HepG2 (cell line): ENCODE results near the gene ECE2. TPM values are rescaled to one million over a fixed set of nuclear protein-coding genes. Genes with fewer than 3 reads are reported as not detected.

ENCODE experiments used
- ARNT2 ChIP-seq: sonication (generic); formaldehyde crosslinking; IDR thresholded peaks from 2 replicates; pipeline ENCODE4 v1.8.0; 2022; ENCODE audit warnings: mild to moderate bottlenecking, low read depth, missing genetic modification reagents, moderate library complexity
- CREB1 ChIP-seq, 2 experiments: fragments of 450-650 bp in 1 of 2; IDR thresholded peaks; 2 replicates each; pipeline ENCODE4 v1.6.1; 2016 to 2017; ENCODE audit warnings: control low read depth in 1 of 2, mild to moderate bottlenecking in 1 of 2, missing compliant biosample characterization in 1 of 2, missing genetic modification characterization in 1 of 2
- DRAP1 ChIP-seq: IDR thresholded peaks from 2 replicates; pipeline ENCODE4 v1.6.1; 2016; ENCODE audit warnings: missing genetic modification reagents, missing compliant biosample characterization
- HIVEP1 ChIP-seq: sonication (generic); formaldehyde crosslinking; IDR thresholded peaks from 2 replicates; pipeline ENCODE4 v1.4.0; 2020; ENCODE audit warnings: mild to moderate bottlenecking, missing genetic modification reagents
- KDM4B ChIP-seq: sonication (generic); formaldehyde crosslinking; IDR thresholded peaks from 2 replicates; pipeline ENCODE4 v1.4.0; 2020; ENCODE audit warnings: missing genetic modification reagents
- MAFG ChIP-seq: sonication (generic); formaldehyde crosslinking; IDR thresholded peaks from 2 replicates; pipeline ENCODE4 v1.5.1; 2020; ENCODE audit warnings: mild to moderate bottlenecking, missing genetic modification reagents
- MIER3 ChIP-seq: IDR thresholded peaks from 2 replicates; pipeline ENCODE4 v1.6.1; 2016; ENCODE audit warnings: missing compliant biosample characterization, borderline replicate concordance
- POLR2AphosphoS5 ChIP-seq: IDR thresholded peaks from 2 replicates; pipeline ENCODE4 v1.6.1; 2012; ENCODE audit warnings: low read depth, low read length
- PRMT3 ChIP-seq: sonication (generic); formaldehyde crosslinking; IDR thresholded peaks from 2 replicates; pipeline ENCODE4 v1.8.1; 2022; ENCODE audit warnings: low read depth, mild to moderate bottlenecking, moderate library complexity, missing genetic modification reagents, borderline replicate concordance
- RBM39 ChIP-seq: fragments of 200-400 bp; formaldehyde crosslinking; IDR thresholded peaks from one replicate; pipeline ENCODE4 v1.6.1; 2018; ENCODE audit warnings: antibody characterized with exemption, mild to moderate bottlenecking, low read depth, low read length; ENCODE audit not compliant: poor library complexity, severe bottlenecking
- SPEN ChIP-seq: sonication (generic); formaldehyde crosslinking; IDR thresholded peaks from 2 replicates; pipeline ENCODE4 v1.5.1; 2020; ENCODE audit warnings: low read depth, mild to moderate bottlenecking, missing genetic modification reagents
- SRSF9 ChIP-seq: fragments of 200-400 bp; formaldehyde crosslinking; IDR thresholded peaks from 2 replicates; pipeline ENCODE4 v1.6.1; 2018; ENCODE audit warnings: borderline replicate concordance, mild to moderate bottlenecking, low read depth, low read length; ENCODE audit not compliant: insufficient read depth, poor library complexity, severe bottlenecking
- SYNCRIP ChIP-seq: fragments of 200-400 bp; formaldehyde crosslinking; IDR thresholded peaks from 2 replicates; pipeline ENCODE4 v1.6.1; 2018; ENCODE audit warnings: mild to moderate bottlenecking, low read depth, low read length; ENCODE audit not compliant: insufficient read depth
- TAF1 ChIP-seq: sonication (generic); formaldehyde crosslinking; IDR thresholded peaks from 2 replicates; pipeline ENCODE4 v1.4.0; 2020; ENCODE audit warnings: missing genetic modification reagents
- TCF7 ChIP-seq: sonication (generic); IDR thresholded peaks from 2 replicates; pipeline ENCODE4 v1.6.1; 2016; ENCODE audit warnings: antibody characterized with exemption, low read depth
- ZBTB10 ChIP-seq: sonication (generic); formaldehyde crosslinking; IDR thresholded peaks from 2 replicates; pipeline ENCODE4 v1.4.0; 2020; ENCODE audit warnings: missing genetic modification reagents, borderline replicate concordance
- ZNF33A ChIP-seq: sonication (generic); formaldehyde crosslinking; IDR thresholded peaks from 2 replicates; pipeline ENCODE4 v1.5.1; 2020; ENCODE audit warnings: missing genetic modification reagents, mild to moderate bottlenecking, moderate library complexity, borderline replicate concordance
- ZNF567 ChIP-seq: sonication (generic); formaldehyde crosslinking; IDR thresholded peaks from 2 replicates; pipeline ENCODE4 v1.8.1; 2023; ENCODE audit warnings: mild to moderate bottlenecking, missing genetic modification reagents, borderline replicate concordance
- ZNF597 ChIP-seq: sonication (generic); formaldehyde crosslinking; IDR thresholded peaks from 2 replicates; pipeline ENCODE4 v1.5.0; 2020; ENCODE audit warnings: missing genetic modification reagents
- ZNF629 ChIP-seq: sonication (generic); formaldehyde crosslinking; conservative IDR thresholded peaks from 2 replicates; pipeline ENCODE4 v1.5.0; 2020; ENCODE audit warnings: missing genetic modification reagents
- ZZZ3 ChIP-seq: sonication (generic); formaldehyde crosslinking; IDR thresholded peaks from 2 replicates; pipeline ENCODE4 v1.4.0; 2020; ENCODE audit warnings: missing genetic modification reagents, mild to moderate bottlenecking, borderline replicate concordance
- polyA plus RNA-seq, 8 experiments: library from polyadenylated mRNA; depleted of rRNA in 3 of 8; stranded (reverse) in 7 of 8; unstranded in 1 of 8; fragments of >200 nt; fragmentation: Illumina TruSeq in 4 of 8; extraction: Trizol in 4 of 8; gene quantifications; 2 replicates each; pipeline versions ENCODE4 v1.2.1 to v1.2.3, GENCODE V29; 2011 to 2016; ENCODE audit warnings: low read depth in 4 of 8, missing spikeins in 1 of 8, mixed read lengths in 1 of 8; ENCODE audit not compliant: insufficient read depth in 1 of 8
- total RNA-seq, 5 experiments: library from RNA; depleted of rRNA; stranded (reverse); fragments of >200 nt; fragmentation: Illumina TruSeq; extraction: Trizol; gene quantifications; 2 replicates each; pipeline ENCODE4 v1.2.3, GENCODE V29; 2016; ENCODE audit warnings: low read depth in 1 of 5
- TF ChIP-seq, protein P1 (sequence below): sonication (generic); formaldehyde crosslinking; IDR thresholded peaks from 2 replicates; pipeline ENCODE4 v1.4.0; 2020; ENCODE audit warnings: missing genetic modification reagents
- TF ChIP-seq, protein P2 (sequence below): IDR thresholded peaks from 2 replicates; pipeline ENCODE4 v1.6.1; 2016; ENCODE audit warnings: low read depth, borderline replicate concordance

Gene ECE2
- total and polyA plus RNA-seq, 2 of the 13 experiments (the other 11 are each of a cell fraction or from before 2014, with no cell fraction given), result not detected

DNA sequence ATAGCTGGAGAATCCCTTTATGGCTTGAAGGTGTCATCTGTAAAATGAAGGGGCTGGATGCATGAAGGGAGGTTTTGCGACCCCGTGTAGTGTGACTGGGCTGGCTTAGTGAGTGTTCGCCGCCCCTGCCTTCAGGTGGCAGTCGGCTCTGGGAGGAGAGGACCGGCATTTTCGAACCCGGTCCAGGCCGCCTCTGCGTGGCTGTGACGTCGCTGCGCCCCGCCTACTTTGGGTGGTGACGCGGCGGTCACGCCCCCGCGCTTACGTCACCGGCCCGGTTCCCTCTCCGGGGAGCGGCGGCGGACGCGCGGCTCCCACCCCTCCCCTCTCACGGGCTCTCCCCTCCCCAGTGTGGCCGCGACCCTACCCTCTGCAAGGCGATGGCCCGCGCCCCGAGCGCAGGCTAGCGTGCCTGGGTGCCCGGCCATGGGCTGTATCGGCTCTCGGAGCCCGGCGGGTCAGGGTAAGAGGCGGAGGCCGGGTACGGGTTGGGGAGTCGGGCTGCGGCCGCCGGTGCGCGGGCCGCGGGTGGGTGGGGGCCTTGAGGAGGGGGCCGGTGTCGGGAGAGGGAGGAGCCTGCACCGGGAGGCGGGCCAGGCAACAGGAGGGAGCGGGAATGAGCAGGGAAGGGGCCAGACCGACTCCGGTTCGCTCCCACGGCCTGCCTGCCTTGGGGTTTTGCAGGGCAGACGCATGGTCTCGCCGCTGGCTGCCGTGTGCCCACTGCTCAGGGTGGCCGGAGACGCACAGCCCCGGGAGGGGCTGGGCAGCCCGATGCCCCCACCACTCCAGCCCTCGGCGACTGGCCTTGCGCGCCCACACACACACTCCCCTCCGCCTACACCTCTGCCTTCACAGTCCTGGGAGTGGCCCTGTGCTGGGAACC, 60.1 kb downstream of the ECE2 start (continued):
- TF ChIP-seq ZBTB10 (CRISPR knock-in tag) (no peak), KDM4B (CRISPR knock-in tag) (no peak), MIER3 (CRISPR knock-in tag) (no peak), HIVEP1 (CRISPR knock-in tag) (0 out of 2 replicates have a peak, but pooled peaks have one; percentile 55), ARNT2 (CRISPR knock-in tag) (peak; percentile 77), ZNF33A (no peak), RBM39 (no peak), SYNCRIP (no peak), DRAP1 (CRISPR knock-in tag) (peak; percentile 59), ZZZ3 (no peak), TAF1 (CRISPR knock-in tag) (peak; percentile 57), ZNF629 (CRISPR knock-in tag) (no peak), MAFG (no peak), PRMT3 (no peak), SRSF9 (no peak), CREB1 (IDR thresholded peaks at IDR 0.05) (peak; percentile 99), CREB1 (CRISPR knock-in tag; IDR thresholded peaks at IDR 0.05) (peak; percentile 92), TCF7 (no peak), ZNF567 (peak; percentile 58; the same call in 1 of the 2 replicates), ZNF597 (CRISPR knock-in tag) (no peak), SPEN (CRISPR knock-in tag) (no peak), POLR2AphosphoS5 (peak; percentile 69; the same call in 1 of the 2 replicates)
- TF ChIP-seq, protein P1, sequence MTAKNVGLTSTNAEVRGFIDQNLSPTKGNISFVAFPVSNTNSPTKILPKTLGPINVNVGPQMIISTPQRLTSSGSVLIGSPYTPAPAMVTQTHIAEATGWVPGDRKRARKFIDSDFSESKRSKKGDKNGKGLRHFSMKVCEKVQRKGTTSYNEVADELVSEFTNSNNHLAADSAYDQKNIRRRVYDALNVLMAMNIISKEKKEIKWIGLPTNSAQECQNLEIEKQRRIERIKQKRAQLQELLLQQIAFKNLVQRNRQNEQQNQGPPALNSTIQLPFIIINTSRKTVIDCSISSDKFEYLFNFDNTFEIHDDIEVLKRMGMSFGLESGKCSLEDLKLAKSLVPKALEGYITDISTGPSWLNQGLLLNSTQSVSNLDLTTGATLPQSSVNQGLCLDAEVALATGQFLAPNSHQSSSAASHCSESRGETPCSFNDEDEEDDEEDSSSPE (CRISPR knock-in tag), result no peak
- TF ChIP-seq, protein P2, sequence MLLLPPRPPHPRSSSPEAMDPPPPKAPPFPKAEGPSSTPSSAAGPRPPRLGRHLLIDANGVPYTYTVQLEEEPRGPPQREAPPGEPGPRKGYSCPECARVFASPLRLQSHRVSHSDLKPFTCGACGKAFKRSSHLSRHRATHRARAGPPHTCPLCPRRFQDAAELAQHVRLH (CRISPR knock-in tag), result no peak
